Endothelial cell (in vitro differentiated cells): ENCODE results near the gene PNPLA1. TPM values are rescaled to one million over a fixed set of nuclear protein-coding genes. Genes with fewer than 3 reads are reported as not detected.

ENCODE experiments used
- total RNA-seq: library from RNA; stranded (reverse); fragmentation: NEBNext Ultra II Directional; extraction: Animal tissue kit (Norgen Biotek cat#: 25700); gene quantifications from one replicate; pipeline ENCODE4 v1.2.1, GENCODE V29; 2021; ENCODE audit not compliant: unreplicated experiment

Gene PNPLA1
- total RNA-seq, 1 donor from 2014 or later, result not detected

Other genes starting within 250 kb of the PNPLA1 start
- gene SLC26A8, start 245.4 kb upstream of the PNPLA1 start, total RNA-seq, result 0.97 TPM
- gene MAPK14, start 242.3 kb upstream of the PNPLA1 start, total RNA-seq, result 73.2 TPM
- 6.6 TPM for gene MAPK13, start 139.5 kb upstream of the PNPLA1 start, total RNA-seq
- 37.6 TPM for gene BRPF3, start 73.3 kb upstream of the PNPLA1 start, total RNA-seq
- not detected for gene BNIP5, start 66.8 kb downstream of the PNPLA1 start, total RNA-seq
- gene ETV7, start 117.6 kb downstream of the PNPLA1 start, total RNA-seq, result not detected
- gene PXT1, start 172.8 kb downstream of the PNPLA1 start, total RNA-seq, result not detected
- gene KCTD20, start 172.9 kb downstream of the PNPLA1 start, total RNA-seq, result 43.0 TPM